DMS79 treated with DMSO at 0.1 percent for 48 hours (cell line): Measurements from ENCODE around the gene HLA-DQA1.
"Not testable (repeated sequence)": the region's sequence is repeated elsewhere in the genome, so short reads cannot be mapped to it uniquely, and the experiment has no call there.

Source experiments
- DNase-seq: peaks from one replicate; lab custom pipeline; 2025; lab: John Stamatoyannopoulos, UW

HLA-DQA1 gene

DNA sequence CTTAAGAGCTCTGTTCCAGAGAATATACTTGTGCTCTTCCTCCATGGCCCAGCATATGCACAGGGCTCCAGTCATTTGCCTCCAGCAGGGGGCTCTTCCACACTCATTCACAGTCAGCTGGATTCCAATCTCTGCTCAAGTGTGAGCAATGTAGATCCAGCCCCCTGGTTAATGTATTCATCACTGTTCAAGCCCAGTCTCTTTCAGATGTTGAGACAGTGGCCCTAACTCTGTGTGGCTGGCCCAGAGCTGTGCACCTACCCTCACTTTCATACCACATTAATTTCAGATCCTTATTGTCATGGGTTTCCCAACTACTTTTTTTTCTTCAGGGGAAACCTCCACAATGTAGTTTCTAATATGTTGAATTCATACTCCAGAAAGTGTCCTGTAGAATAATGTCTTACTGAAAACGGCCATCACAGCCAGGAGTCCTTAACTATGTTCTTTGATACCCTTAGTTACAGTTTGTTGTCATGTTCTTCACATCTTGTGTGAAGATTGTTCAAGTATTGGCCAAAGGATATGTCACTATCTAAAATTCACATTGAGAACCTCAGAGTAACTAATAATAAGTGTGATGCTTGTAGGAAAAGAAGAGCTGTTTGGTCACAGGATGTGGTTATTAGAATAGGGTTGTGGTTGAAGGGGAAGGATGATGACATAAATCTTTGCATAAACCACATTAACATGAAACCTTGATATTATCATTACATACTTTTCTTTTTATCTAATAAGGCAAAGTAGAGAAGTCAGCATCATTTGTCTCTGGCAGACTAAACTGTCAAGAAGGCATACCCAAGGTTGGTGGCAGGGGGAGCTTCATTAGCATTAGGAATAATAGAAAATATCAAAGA, 14.4 kb upstream of the HLA-DQA1 start:
- no peak for DNase-seq

DNA sequence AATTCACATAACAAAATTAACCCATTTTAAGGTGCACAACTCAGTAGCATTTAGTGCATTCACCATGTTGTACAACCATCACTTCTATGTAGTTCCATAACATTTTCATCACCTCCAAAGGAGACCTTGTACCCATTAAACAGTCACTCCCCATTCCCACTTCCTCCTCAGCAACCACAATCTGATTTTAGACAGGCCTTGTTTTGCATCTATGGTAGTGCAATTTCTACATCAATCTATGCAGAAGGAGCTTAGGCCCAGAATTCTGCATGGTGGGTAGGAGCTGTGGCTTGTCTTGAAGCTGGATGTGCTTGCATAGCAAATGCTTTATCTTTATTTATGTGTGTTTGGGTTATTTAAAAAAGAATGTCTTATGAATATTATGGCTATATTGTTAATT, 13.5 kb upstream of the HLA-DQA1 start:
- no peak for DNase-seq

DNA sequence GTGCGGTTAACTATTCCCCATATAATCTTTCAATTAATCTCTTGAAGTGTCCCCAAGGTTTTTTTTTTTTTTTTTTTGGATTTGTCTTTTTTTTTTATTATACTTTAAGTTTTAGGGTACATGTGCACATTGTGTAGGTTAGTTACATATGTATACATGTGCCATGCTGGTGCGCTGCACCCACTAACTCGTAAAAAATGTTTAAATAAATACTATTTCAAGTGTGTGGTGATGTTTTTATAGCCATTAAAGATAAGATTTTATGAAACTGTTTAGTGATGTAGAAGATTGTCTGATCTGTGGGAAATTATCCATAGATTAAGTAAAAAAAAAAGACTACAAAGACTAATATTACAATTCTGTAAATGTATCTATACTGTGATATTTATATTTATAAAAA, 12.6 kb upstream of the HLA-DQA1 start:
- no peak for DNase-seq

DNA sequence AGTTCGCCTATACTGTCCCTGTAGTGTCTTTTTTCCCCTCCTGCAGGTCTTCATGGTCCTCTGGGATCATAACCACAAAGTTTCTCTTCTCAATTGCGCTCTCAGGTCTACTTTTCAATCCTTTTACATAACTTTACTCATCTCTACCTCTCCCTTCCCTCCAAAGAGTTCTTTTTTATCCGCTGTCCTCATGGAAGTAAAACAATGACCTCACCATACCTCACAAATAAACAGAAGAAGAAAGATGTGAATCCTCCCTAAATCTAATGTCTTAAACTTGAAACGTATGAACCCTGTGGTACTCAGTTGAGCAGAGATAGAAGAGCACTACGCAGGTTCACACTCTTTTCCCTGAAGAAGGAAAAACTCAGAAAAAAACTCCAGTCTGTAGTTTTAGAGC, 12.1 kb upstream of the HLA-DQA1 start:
- no peak for DNase-seq

DNA sequence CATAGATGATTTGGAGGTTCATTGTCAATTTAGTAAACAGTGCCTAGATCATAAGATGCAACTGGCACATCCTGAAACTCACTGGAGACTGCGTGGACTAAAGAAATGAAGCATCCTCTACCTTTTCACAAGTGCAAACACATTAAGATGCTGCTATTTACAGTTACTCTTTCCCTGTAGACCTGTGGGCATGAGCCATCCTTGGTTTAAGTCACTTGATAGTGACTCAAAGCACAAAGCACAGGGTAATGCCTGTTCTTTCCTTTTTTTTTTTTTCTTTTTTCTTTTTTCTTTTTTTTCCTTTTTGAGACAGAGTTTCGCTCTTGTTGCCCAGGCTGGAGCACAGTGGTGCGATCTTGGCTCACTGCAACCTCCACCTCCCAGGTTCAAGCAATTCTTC, 10.0 kb upstream of the HLA-DQA1 start:
- no peak for DNase-seq

DNA sequence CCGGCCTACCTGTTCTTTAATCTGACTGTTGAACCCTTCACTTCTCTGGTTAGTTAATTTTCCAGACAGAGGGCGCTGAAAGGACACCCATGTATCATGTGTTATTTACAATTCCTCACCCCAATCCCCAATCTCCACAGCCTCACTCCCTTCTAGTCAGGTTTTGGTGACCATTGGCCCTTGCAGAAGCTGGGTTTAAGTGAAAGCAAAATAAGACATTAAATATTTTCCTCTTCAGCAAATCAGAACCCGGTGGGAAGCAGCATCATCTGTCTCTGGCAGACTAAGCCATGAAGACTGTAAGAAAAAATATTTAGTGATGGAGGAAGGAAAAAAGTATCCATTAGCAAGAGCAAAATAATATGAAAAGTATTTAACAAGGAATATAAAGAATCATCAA, 9.4 kb upstream of the HLA-DQA1 start:
- DNase-seq: no peak

DNA sequence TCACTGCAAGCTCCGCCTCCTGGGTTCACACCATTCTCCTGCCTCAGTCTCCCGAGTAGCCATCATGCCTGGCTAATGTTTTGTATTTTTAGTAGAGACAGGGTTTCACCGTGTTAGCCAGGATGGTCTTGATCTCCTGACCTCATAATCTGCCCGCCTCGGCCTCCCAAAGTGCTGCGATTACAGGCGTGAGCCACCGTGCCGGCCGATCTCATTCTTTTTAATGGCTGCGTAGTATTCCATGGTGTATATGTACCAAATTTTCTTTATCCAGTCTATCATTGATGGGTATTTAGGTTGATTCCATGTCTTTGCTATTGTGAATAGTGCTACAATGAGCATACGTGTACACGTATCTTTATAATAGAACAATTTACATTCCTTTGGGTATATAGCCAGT, 7.4 kb upstream of the HLA-DQA1 start:
- not testable (repeated sequence) for DNase-seq

DNA sequence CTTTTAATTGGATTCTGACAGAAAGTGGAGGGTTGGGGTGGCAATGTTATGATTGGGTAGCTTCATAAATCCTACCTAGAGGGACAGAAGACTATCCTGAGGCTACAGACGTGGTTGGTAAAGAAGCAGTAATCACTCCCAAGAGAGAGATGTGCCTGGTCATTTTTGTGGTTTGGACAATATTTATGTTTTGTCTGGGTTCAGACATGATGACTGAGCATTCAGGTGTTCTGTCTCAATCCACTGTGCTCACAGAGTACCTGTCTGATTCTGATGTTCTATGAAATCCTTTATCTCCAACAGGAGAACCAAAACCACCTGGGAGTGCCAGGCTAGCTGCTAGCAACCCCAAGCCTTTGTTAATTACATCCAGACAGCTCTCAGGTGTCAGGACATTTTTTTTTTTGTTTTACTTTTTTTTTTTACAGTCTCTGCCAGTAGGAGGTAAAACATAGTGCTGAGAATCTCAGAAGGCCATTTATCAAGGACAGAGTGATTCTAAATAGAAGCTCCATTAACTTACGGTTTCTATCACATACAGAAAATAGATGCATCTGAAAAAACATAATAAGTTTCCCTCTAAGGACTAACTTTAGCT, 1.6 kb upstream of the HLA-DQA1 start:
- no peak for DNase-seq

DNA sequence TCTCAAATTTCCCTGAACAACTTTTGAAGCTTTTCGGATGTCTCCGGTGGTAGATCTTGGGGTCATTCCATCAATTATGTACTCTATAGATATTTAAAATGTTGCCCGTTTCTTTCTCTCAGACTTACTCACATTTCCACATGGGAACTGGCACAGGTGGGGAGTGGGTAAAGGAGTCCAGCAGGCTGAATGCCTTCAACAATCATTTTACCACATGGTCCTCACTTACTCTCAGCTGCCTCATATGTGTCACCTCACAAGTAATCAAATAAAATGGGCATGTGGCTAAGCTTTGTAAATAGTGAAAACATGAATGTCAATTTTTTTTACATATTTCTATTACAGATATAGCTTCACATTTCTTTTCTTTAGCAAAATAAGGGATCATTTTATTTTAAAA, 677 bp downstream of the HLA-DQA1 start:
- DNase-seq: no peak

DNA sequence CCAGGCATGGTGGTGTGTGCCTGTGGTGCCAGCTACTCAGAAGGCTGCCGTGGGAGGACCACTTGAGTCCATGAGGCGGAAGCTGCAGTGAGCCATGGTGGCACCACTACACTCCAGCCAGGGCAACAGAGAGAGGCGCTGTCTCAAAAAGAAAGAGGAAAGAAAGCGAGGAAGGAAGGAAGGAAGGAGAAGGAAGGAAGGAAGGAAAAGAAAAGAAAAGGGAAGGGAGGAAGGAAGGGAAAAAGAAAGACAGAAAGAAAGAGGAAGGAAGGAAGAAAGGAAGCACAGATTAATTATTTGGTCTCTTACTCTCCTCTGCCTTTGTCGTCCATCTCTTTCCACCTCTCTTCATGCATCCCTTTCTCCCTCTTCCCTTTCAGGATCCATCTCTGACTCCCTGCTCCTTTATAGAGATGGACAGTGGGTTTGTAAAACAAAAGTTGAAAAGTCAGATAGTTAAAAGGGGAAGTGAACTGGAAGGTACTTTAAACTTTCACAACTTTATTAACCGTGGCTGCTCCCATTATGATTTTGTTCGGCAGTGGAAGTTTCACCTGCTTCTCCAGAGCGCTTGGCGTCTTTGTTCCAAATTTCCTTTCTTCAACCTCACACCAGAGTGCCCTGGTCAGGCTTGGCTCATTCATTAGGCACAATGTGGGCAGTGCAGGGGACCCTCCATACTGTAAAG, 1.5 kb downstream of the HLA-DQA1 start:
- DNase-seq: no peak

DNA sequence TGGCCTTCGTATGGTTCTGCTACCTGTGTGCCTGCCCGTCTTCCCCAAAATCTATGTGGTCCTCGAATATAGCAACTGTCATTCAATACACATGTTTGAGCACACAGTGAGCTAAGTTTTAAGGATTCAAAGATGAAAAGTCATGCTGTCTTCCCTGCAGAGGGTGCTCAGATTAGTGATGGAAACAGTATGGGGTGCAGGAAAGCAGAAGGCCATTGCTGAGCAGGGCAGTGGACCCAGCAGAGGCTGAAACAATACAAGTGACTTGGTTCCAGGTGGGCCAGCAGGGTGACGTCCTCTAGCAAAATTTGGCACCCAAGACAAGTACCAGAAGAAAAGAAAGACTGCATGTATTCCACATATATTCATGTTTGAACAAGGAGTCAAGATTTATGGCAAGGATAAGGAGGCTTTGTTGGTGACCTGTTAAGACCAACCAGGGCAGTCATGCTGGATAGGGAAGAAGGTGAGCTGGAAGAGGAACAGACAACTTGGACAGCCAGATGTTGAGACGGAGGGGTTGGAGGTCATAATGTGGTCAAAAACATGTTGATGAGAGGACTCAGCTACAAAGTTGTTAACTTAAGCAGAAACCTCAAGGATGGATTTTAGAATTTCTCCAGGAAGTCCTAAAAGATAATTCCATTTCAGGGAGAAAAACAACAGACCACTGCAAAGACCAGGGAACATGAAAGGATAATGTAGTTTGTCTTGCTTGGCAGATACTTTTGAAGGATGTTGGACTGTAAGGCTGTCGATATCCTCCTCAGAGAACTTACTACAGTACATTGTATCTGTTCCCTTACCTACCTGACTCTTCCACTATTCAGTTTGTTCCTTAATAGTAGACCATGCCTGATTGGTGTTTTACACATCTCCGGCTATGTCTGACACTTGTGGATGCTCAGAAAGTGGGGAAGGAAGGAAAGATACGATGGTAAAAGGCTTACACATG, 2.5 kb downstream of the HLA-DQA1 start:
- no peak for DNase-seq

DNA sequence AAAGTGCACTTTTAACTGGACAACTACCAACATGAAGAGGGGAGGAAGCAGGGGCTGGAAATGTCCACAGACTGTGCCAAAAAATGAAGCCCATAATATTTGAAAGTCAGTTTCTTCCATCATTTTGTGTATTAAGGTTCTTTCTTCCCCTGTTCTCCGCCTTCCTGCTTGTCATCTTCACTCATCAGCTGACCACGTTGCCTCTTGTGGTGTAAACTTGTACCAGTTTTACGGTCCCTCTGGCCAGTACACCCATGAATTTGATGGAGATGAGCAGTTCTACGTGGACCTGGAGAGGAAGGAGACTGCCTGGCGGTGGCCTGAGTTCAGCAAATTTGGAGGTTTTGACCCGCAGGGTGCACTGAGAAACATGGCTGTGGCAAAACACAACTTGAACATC, 3.9 kb downstream of the HLA-DQA1 start:
- DNase-seq: no peak

DNA sequence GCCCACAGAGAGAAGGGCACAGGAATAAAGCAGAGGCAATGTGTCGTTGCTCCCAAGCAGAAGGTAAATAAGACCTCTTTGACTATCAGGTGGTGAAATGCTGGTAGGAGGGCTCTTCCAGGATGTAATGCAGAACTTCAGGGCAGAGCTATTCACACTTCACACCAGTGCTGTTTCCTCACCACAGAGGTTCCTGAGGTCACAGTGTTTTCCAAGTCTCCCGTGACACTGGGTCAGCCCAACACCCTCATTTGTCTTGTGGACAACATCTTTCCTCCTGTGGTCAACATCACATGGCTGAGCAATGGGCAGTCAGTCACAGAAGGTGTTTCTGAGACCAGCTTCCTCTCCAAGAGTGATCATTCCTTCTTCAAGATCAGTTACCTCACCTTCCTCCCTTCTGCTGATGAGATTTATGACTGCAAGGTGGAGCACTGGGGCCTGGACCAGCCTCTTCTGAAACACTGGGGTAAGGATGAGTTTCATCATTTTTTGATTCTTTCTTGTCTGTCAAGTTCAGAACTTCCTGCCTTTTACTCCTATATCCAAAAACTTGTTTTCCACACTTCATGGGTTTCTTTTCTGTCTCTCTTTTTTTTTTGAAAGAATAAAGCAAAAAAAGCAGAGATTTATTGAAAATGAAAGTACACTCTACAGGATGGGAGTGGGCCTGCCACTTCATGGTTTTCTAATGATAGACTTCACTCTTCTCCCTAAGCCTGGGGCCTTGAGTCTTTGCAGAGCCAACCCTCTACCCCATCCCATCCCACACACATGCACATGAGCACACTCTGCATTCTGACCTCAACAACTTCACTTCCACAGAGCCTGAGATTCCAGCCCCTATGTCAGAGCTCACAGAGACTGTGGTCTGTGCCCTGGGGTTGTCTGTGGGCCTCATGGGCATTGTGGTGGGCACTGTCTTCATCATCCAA, 4.8 kb downstream of the HLA-DQA1 start:
- not testable (repeated sequence) for DNase-seq

DNA sequence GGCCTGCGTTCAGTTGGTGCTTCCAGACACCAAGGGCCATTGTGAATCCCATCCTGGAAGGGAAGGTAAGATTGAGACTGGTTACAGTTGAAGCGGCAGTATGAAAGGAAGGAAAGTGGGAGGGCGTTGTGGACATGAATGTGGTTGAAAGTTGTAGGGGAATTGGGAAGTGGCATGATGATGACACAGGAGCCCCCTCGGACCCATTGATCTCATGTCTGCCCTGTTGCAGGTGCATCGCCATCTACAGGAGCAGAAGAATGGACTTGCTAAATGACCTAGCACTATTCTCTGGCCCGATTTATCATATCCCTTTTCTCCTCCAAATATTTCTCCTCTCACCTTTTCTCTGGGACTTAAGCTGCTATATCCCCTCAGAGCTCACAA, 5.5 kb downstream of the HLA-DQA1 start:
- no peak for DNase-seq

DNA sequence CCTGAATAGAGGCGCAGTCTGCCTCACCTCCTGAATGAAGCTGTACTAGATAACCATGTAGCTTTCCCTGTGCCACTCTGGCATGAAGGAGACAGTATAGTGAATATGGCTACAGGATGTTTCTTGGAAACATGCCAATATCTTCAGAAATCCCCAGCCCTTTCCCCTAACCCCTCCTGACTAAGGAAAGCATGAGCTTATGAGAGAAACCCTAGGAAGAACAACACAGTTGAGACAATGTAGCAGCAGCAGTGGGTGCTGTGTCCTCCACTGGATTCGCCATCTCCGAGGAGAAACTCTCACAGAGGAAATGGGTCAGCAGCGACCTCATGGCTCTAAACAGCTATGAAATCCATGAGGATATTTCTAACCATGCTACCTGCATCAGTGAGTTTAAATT, 6.7 kb downstream of the HLA-DQA1 start:
- no peak for DNase-seq

DNA sequence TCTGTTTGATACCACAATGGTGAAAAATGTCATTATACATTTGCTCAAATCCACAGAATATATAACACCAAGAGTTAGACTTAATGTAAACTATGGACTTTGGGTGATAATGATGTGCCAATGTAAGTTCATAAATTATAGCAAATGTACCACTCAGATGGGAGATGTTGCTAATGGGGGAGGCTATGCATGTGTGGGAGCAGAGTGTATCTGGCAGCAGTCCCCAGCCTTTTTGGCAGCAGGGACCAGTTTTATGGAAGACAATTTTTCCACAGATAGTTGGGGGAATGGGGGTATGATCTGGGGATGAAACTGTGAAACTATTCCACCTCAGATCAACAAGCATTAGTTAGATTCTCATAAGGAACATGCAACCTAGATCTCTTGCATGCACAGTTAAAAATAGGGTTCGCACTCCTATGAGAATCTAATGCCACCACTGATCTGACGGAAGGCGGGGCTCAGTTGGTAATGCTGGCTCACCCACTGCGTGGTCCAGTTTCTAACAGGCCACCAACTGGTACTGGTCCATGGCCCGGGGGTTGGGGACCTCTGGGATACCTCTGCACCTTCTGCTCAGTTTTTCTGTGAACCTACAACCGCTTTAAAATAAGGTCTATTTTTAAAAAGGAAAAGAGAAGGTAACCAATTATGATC, 8.0 kb downstream of the HLA-DQA1 start:
- no peak for DNase-seq

DNA sequence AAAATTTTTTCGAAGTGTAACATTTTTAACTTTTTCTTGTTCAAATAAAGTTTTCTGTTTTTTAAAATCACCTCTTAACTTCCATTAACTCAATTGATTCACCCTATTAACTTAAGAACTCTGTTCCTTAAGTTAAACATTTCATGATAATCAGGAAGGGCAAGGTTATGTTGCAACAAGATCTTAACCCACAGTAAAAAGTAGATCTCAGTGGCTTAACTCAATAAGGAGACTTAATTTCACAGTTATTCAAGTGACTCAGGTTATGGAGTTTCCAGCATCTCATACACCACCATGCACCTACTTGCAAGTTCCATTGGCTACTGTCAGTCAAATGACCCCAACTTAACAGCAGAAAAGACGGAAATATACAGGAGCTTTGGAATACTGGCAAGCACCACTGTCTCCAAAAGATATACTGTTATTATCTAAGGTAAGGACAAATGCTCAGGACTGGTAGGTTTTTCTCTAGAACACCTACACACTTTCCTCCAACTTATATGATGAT, 18.1 kb downstream of the HLA-DQA1 start:
- DNase-seq: no peak

DNA sequence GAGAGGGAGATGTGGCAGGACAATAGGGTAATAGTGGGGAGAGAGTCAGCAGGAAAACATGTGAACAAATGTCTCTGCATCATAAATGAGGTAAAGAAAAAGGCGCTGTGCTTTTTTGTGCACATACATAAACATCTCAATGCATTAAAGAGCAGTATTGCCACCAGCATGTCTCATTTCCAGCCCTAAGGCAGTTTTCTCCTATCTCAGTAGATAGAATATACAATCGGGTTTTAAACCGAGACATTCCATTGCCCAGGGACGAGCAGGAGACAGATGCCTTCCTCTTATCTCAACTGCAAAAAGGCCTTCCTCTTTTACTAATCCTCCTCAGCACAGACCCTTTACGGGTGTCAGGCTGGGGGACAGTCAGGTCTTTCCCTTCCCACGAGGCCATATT, 20.1 kb downstream of the HLA-DQA1 start:
- not testable (repeated sequence) for DNase-seq

DNA sequence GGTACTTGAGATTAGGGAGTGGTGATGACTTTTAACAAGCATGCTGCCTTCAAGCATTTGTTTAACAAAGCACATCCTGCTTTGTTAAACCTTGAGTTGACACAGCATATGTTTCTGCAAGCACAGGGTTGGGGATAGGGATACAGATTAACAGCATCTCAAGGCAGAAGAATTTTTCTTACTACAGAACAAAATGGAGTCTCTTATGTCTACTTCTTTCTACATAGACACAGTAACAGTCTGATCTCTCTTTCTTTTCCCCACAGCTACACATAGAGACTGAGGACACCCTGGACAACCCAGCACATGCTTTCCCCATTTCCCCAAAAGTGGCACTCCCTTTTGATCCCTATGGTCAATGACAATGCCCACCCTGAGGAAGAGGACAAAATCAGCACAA, 20.6 kb downstream of the HLA-DQA1 start:
- DNase-seq: not testable (repeated sequence)

DNA sequence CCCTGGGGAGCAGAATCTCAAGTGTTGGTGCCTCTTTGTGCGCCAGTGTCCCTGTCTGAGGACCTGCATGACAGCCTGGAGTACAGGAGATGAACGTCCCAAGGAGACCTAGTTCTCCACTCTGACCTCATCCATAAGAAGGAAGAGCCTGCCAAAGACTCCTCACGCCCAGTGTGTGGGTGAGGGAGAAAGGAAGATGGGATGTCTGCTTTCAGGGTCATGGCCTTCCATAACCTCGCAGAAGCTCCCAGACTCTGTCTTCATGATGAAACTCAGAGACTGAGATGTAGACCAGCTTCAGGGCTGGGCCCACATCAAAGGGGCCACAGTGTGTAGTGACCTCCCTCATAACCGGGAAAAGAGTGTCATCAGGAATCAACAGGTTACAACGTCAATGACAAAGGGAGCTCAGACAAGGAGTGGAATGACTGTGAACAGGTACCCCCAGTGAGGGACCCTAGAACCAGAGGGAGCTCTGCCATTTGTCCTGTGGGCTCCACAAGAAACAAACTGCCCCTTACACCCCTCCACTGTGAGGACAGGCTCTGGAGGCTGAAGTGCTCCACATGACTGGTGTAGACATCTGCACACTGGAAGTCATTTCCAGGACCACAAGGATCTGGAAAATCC, 21.2 kb downstream of the HLA-DQA1 start:
- DNase-seq: no peak
